Middle frontal gyrus (tissue), 1 donor: ENCODE results near the gene PCDHA1.

Source experiments
- DNase-seq: peaks from one replicate; pipeline ENCODE4 v3.0.0-alpha.2; 2015; ENCODE audit warnings: low spot score; ENCODE audit errors: extremely low spot score

PCDHA1 gene

GRCh38 chr5:140986117-140986521, 200.2 kb downstream of the PCDHA1 start:
- no peak for DNase-seq

GRCh38 chr5:140988100-140988499, 202.2 kb downstream of the PCDHA1 start:
- no peak for DNase-seq

- no peak for DNase-seq
Measured at GRCh38 chr5:140988608-140989007, 202.7 kb downstream of the PCDHA1 start.

GRCh38 chr5:140989254-140990020, 203.5 kb downstream of the PCDHA1 start:
- no peak for DNase-seq

- DNase-seq, result no peak
Measured at GRCh38 chr5:140992828-140993227, 206.9 kb downstream of the PCDHA1 start.

GRCh38 chr5:140996060-140996459, 210.1 kb downstream of the PCDHA1 start:
- DNase-seq, result no peak

- DNase-seq, result no peak
Measured at GRCh38 chr5:140998921-140999410, 213.0 kb downstream of the PCDHA1 start.

GRCh38 chr5:141001446-141001843, 215.5 kb downstream of the PCDHA1 start:
- no peak for DNase-seq

- DNase-seq, result no peak
Measured at GRCh38 chr5:141001844-141002604, 216.1 kb downstream of the PCDHA1 start.

- no peak for DNase-seq
Measured at GRCh38 chr5:141002605-141002965, 216.6 kb downstream of the PCDHA1 start.

GRCh38 chr5:141003031-141003430, 217.1 kb downstream of the PCDHA1 start:
- no peak for DNase-seq

- no peak for DNase-seq
Measured at GRCh38 chr5:141003791-141004611, 218.1 kb downstream of the PCDHA1 start.

- DNase-seq, result no peak
Measured at GRCh38 chr5:141007791-141008190, 221.9 kb downstream of the PCDHA1 start.

- DNase-seq, result no peak
Measured at GRCh38 chr5:141010047-141010793, 224.3 kb downstream of the PCDHA1 start.

- DNase-seq, result no peak
Measured at GRCh38 chr5:141017943-141018342, 232.0 kb downstream of the PCDHA1 start.

- no peak for DNase-seq
Measured at GRCh38 chr5:141022384-141022783, 236.4 kb downstream of the PCDHA1 start.

- no peak for DNase-seq
Measured at GRCh38 chr5:141031006-141031405, 245.1 kb downstream of the PCDHA1 start.

- DNase-seq, result no peak
Measured at GRCh38 chr5:141032626-141033025, 246.7 kb downstream of the PCDHA1 start.

GRCh38 chr5:141039061-141039460, 253.1 kb downstream of the PCDHA1 start:
- DNase-seq, result no peak

GRCh38 chr5:141039517-141039916, 253.6 kb downstream of the PCDHA1 start:
- DNase-seq, result no peak
